ENCODE measurements around the gene CD300A.
"Not testable (repeated sequence)": the region's sequence is repeated elsewhere in the genome, so short reads cannot be mapped to it uniquely, and the experiment has no call there.

The CD300A gene

DNA sequence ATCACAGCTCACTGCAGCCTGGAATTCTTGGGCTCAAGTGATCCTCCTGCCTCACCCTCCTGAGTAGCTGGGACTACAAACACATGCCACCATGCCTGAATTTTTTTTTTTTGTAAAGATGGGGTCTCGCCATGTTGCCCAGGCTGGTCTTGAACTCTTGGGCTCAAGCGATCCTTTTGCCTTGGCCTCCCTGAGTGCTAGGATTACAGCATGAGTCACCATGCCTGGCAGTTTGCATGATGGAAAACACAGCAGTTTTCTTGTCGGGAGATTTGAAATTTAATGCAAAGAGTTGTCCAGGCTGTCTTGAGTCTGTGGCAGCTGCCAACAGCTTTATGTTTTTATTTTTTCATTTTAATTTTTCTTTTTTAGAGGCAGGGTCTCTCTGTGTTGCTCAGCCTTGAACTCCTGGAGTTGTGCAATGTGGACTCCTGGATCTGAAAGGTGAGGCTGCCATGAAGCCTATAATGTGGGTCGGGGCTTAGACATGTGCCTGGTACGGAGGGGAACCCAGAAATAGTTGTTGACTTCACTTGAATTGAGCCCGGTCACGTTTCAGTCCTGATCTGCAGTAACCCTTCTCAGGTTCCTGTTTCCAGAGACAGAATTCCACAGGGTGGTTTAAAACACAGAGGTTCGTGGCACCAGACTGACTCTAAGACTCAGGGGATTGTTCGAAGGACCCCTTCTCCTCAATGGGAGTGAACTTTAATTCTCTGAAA is 18.7 kb downstream of the CD300A start:
- no peak for DNase-seq

- no peak for DNase-seq
These were observed 19.4 kb downstream of the CD300A start for GRCh38 chr17:74485841-74486240.

DNA sequence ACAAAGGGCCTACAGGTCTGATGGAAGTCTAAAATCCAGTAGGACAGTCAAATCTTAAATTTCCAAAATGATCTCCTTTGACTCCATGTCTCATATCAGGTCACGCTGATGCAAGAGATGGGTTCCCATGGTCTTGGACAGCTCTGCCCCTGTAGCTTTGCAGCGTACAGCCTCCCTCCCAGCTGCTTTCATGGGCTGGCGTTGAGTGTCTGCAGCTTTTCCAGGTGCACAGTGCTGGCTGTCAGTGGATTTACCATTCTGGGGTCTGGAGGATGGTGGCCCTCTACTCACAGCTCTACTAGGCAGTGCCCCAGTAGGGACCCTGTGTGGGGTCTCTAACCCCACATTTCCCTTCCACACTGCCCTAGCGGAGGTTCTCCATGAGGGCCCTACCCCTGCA is 21.8 kb downstream of the CD300A start:
- not testable (repeated sequence) for DNase-seq

DNA sequence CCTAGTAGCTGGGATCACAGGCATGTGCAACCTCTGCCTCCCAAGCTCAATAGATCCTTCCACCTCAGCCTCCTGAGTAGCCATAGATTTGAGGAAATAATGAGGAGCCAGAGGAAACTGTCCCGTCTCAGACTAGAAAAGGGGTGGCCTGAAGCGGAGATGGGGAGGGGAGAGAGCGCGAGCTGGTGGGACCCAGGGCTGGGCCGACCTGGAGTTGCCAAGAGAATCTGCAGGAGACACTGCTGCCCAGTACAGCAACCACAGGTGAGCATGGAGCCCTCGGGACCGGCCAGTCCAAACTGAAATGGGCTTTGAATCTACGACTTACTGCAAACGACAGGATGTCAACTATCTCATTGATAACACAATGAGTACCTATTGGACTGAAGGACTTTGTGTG is 24.3 kb downstream of the CD300A start:
- DNase-seq, result no peak

- DNase-seq, result no peak
These were observed 25.2 kb downstream of the CD300A start for GRCh38 chr17:74491626-74492025.

DNA sequence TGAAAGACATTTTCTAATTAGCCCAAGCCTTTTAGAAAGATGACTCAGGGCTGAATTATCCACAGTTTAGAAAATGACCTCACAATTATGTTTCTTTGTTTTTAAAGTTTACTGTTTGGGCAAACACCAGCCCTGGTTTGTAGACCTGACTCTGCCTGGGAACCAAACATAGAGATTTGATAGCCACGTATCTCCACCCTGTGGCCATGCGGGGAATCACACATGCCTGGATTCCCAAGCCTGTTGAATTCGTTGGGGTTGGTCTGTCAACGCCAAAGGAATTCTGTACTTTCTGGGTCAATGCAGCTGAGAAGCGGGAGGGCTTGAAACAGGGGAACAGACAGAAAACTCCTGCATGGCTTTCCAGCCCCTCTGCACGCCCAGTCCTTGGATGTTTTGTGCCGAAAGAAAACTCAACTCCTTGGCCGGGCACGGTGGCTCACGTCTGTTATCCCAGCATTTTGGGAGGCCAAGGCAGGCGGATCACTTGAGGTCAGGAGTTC is 26.9 kb downstream of the CD300A start:
- DNase-seq, result peak; percentile 17

- DNase-seq, result no peak
These were observed 31.0 kb downstream of the CD300A start for GRCh38 chr17:74497471-74497870.

GRCh38 chr17:74499992-74500391 is 33.6 kb downstream of the CD300A start:
- no peak for DNase-seq

DNA sequence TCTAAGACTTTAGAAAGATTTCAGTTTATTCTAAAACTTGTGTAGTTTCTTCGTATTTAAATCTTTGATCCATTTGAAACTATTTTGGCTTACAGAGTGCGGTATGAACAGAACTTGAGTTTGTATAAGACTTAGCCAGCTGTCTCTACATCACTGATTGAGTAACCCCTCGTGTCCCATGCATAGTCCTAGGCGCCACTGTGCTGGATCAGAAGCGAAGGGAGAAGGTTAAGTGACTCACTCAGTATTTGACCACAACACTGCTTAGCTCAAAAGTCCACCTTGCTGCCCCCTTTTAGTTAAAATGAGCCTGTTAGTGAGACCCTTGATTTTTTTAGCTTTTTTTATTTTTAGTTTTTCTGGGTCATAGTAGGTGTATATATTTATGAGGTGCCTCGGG is 36.4 kb downstream of the CD300A start:
- no peak for DNase-seq

- not testable (repeated sequence) for DNase-seq
These were observed 37.5 kb downstream of the CD300A start for GRCh38 chr17:74503949-74504348.

GRCh38 chr17:74508156-74508555 is 41.7 kb downstream of the CD300A start:
- no peak for DNase-seq

GRCh38 chr17:74512036-74512435 is 45.6 kb downstream of the CD300A start:
- no peak for DNase-seq

- DNase-seq, result no peak
These were observed 46.2 kb downstream of the CD300A start for GRCh38 chr17:74512624-74513091.

GRCh38 chr17:74513987-74514631 is 47.7 kb downstream of the CD300A start:
- DNase-seq, result peak; percentile 100

DNA sequence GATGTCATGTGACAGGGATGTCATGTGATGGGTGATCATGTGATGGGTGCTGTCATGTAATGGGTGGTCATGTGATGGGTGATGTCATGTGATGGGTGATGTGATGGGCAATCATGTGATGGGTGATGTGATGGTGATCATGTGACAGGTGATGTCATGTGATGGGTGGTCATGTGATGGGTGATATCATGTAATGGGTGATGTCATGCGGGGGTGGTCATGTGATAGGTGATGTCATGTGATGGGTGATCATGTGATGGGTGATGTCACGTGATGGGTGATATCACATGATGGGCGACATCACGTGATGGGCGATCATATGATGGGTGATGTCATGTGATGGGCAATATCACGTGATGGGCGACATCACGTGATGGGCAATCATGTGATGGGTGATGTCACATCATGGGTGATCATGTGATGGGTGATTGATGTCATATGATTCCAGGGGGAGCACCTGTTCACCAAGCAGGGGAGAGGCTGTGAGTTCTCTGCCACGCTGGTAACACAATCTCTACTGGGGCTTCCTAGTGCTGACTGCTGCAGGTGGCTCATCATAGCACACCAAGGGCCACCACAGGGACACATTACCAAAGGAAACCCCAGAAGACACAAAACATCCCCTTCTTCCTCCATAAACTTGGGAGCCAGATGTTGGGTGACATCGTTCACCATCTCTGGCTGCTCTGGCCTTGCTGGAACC is 48.3 kb downstream of the CD300A start:
- peak; percentile 100 for DNase-seq

GRCh38 chr17:74515941-74516340 is 49.5 kb downstream of the CD300A start:
- no peak for DNase-seq

DNA sequence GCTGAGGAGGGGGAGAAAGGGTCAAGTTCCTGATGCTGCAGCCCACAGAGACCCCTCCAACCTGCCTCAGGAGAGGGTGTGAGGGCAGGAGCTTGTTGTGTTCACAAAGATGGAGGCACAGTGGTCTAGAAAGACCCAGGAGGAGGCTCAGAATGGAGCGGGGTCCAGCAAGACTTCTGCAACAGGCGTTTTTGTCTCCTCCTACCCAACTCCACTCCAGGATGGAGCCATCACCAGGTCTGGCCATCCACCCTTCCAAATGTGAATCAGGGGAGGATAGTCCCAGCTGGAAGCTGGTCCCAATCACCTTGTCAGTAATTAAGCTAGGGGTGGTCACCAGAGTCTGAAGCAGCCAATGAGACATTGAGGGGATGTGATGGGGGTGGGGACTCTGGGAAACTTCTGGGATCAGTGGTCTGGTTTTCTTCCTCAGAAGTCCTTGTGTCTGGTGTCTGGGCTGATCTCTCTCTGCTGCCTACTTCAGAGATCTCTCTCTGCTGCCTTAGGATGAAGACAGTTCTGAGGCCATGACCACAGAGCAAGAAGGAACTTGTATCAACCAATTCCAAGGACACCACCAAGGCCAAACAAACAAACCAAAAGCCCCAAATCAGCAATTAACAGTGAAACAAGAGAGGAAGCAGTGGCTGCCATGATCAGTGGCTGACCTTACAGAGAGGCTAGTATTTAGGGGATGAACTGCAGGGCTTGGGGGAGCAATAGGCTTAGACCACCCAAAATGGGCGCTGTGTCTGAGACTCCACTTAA is 50.3 kb downstream of the CD300A start:
- DNase-seq, result no peak

- DNase-seq, result not testable (repeated sequence)
These were observed 52.1 kb downstream of the CD300A start for GRCh38 chr17:74518413-74518981.

- no peak for DNase-seq
These were observed 53.6 kb downstream of the CD300A start for GRCh38 chr17:74520016-74520434.

DNA sequence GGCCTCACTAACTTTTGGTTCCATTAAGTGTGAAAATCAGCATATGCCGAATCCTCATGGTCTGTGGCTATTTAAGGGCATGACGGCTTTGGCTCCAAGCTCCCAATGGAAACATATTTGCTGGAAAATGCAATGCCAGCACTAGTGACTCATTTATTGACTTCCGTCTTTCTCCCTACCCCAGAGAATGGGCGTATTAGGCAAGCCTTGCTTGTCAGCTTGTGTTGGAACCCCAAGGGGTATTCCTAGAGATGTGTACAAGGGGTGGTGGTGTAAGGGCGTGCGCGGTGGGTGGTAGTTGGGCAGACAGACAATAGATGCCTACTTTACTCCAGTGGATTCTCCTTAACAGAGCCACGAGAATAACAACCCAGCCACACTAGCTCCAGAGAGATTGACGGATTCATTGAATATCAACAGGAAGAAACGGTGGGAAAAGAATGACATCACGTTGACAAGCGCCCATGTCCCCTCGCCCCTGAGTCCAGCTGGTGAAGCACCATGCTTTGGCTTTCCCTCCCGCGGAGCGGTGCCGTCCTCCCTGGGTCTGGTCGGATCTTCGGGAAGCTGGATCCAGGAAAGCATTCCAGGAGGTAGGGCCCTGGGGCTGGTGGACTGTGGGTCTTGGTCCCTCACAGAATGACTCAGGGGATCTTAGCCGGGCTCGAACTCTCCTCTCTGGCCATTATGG is 54.5 kb downstream of the CD300A start:
- DNase-seq, result no peak

DNA sequence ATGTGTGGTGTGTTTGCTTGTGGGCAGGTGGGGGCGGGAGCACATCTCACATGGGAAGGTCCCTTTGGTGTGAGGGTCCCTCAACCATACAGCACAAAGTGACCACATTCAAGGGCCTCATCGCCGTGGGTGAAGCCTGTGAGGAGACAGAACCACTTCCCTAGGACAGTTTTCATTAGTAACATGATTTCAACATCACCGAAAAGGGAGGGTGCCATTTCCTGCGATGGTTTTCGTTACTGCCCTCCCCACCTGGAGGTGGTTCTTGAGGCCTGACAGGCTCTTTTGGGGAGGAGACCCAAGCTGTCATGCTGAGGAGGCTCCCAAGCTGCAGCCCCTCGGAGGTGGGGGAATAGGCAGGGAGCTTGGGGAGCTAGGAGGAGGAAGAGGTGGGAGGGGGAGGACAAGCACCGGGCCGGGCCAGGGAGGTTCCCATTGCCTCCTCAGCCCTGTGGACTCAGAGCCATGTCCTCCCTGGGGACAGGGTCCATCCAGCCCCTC is 55.3 kb downstream of the CD300A start:
- no peak for DNase-seq

Measured in NCI-H1105 treated with DMSO at 0.1 percent for 48 hours (cell line).